M059J (cell line): Measurements from ENCODE around the gene KDSR. TPM values are rescaled to one million over a fixed set of nuclear protein-coding genes. Genes with fewer than 3 reads are reported as not detected.
A peak's percentile ranks its signal among the peaks of the same experiment; 100 is the strongest.
"Not testable (repeated sequence)": the region's sequence is repeated elsewhere in the genome, so short reads cannot be mapped to it uniquely, and the experiment has no call there.

Experiments
- DNase-seq: peaks from one replicate; pipeline ENCODE4 v3.0.0-alpha.2; 2012; ENCODE audit warnings: low read depth
- total RNA-seq: library from RNA; depleted of rRNA; stranded (reverse); fragments of >200 nt; shearing (Covaris generic); gene quantifications from 2 replicates; pipeline ENCODE4 v1.2.3, GENCODE V29; 2014

The KDSR gene
- total RNA-seq, 1 experiment from 2014 or later, result 57.8 TPM

DNA sequence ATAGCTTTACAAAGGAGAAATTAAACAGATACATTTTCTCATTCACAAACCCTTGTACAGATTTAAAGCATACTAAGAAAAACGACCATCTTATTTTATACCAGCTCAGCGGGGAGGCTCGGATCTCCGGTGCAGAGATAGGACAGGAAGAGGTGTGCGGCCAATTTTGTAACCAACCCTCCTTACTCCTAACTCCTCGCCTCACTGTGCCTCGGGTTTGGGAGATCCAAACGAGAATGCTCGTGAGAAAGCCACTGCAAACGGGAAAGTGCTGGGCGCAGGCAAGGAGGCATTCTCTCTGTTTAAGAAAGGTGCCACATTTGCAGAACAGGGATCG, 1.2 kb downstream of the KDSR start:
- DNase-seq, result no peak

DNA sequence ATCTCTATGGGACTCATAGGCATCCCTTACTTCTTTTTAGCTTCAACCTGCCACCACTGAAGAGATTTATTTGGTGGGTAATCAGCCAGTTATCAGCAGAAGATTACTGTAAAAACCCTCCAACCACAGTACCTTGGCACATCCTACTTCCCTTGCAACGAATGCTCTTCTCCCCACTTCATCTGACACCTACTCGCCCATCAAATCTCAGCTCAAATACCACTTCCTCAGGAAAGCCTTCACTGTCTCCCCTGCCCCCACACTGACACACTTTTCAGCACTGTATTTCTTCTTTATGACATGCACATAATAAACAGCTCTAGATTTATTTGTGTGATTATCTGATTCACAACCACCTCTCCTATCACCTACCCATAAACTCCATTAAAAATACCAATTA, 3.1 kb downstream of the KDSR start:
- DNase-seq, result no peak

DNA sequence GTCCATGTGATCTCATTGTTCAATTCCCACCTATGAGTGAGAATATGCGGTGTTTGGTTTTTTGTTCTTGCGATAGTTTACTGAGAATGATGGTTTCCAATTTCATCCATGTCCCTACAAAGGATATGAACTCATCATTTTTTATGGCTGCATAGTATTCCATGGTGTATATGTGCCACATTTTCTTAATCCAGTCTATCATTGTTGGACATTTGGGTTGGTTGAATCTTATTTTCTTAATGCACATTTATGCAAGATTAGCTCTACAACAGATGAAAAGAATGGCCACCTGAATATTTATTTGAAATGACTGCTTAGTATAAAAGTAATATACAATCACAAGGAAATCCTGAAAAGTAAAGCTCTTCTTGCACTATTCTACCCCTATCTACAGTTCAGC, 3.6 kb downstream of the KDSR start:
- not testable (repeated sequence) for DNase-seq

DNA sequence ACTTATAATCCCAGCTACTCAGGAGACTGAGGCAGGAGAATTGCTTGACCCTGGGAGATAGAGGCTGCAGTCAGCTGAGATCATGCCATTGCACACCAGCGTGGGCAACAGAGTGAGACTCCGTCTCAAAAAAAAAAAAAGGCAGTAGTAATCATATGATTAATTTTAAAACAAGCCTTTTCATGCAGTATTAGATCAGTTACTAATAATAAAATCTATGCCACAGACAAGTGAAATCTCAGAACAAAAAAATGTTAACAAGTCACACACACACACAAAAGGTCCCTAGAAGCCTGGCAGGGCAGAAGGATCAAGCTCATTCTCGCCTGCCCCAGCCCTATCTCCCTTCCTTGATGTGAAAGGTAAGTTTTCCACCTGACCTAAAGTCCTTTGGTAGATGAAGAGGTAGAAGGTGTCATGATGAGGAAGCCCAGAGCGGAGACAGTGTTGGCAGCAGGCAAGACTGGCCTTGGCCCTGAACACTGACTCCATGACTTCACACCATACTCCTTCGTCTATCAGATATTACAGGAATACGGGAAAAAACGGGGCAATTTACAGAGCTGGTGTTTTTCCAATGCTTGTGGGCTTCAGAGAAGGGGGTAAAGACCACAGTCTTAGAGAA, 10.6 kb downstream of the KDSR start:
- no peak for DNase-seq

DNA sequence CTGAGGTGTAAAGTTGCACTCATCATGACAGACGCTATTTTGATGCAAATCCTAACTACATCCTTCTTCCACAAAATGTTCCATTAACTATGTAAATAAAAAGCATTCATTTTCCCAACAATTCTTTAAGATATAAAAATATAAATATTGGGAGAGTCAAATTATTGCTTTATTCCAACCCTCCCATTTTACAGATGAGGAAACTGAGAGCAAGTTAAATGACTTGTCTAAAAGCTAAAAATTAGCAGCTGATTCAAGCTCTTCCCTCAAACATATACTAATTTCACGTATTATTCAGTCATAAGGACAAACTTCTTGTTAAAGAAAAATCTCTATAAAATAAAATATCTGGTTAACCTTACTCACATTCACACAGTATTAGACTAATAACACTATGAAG, 16.8 kb downstream of the KDSR start:
- no peak for DNase-seq

DNA sequence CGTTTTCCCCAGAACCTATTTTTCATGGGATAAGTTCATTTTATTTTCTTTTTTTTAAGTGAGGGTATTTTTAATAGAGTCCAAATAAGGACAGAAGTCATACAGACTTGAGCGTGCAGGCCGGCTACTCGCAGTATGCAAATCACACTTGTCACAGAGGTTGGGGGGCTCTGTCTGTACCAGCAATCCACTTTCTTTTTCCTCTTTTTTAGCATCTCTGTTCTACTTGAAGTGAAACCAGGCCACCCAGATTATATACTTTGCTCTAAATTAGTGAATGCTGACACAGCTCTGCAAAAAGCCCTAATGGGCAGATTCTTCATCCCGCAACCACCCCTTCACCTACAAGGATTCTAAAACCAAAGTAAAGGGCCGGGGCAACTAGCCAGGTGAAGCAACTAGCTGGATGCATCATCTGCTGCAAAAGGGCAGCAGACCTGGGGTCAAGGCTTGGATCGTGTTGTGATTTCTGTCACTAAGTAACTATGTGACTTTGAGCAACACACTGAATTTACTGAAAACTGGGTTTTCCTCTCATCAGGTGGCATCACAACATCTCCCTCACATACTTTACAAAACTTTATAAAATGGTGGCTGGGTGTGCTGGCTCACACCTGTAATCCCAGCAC, 18.4 kb downstream of the KDSR start:
- no peak for DNase-seq

DNA sequence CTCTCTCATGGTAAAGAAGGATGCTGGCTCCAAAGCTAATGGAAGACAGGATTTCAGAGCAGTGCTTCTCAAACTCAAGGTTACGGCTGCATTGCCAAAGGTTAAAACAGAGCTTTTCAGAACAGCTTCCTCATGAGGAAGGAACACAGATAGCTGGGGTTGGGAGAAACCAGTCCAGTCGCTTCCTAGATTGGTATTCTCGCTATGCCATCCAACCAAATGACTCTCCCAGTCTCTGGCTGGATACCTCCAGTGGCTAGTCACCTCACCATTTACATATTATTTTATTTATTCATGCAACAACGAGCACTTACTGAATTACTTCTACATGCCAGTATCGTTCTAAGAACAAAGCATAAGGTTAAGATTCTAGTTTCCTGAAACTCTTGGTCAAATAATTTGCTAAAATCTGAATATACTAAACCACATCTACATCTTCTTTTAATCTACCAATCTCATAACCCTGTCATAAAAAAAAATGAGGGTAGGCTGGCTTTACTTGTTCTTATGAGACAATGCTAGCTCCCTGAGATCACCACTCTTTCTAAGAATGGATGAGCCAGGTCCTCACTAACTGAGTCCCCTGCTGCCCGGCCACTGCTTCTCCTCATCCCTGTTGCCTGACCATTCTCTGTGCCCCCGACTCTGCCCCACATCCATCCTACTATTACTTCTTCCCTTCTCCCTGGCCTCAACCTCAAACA, 20.4 kb downstream of the KDSR start:
- DNase-seq, result no peak

DNA sequence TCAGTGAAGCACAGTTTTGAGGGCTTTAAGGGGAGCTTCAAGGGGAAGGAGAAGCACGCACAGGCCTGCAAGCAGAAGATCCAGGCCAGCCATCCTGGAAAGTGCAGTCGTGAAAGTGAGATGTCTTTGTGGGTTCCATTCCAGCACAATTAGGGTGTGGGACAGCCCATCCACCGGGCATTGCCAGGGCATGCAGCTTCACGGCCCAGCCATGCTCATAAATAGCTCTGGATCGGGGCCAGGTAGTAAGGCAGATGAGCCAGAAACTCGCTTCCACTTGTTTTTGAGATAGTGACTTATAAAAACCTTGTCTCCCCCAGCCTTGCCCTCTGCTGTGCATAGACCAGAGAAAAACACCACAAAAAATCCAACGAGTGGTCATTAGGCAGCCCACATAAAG, 21.0 kb downstream of the KDSR start:
- DNase-seq, result no peak

DNA sequence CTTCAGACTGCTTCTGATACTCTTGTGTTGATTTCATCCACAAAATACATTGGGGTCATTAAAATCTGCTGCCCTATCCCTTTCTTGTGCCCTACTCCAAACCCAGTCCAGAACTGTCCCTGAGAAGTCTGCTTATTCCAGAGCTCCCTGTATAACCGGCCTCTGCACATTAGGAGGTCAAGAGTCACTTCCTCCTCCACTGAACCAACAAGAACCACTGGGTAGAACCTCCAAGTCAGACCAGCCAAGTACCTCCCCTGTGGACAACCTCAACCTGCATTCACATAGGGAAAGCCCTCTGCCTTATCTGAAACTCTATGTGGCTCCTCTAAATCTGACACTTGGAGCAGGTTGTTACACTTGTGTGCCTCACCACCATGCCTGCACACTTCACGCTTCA, 22.1 kb downstream of the KDSR start:
- no peak for DNase-seq

DNA sequence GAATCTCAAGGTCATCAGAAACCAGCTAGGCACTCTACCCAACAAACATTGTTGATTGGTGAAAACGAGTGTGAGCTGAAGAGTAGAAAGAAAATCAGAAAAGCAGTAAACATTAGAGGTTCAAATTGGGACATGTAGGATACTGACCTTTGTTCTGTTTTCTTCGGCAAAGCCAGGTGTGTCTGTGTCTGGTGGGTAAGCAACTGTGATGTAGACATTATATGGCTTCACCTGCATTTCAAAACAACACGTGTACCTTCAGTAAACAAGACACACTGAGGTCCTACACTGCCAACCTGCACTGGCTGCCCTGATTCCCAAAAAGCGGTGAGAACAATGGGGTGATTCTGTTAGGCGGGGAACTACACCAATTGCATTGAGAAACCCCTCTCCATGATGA, 22.7 kb downstream of the KDSR start:
- DNase-seq, result no peak

DNA sequence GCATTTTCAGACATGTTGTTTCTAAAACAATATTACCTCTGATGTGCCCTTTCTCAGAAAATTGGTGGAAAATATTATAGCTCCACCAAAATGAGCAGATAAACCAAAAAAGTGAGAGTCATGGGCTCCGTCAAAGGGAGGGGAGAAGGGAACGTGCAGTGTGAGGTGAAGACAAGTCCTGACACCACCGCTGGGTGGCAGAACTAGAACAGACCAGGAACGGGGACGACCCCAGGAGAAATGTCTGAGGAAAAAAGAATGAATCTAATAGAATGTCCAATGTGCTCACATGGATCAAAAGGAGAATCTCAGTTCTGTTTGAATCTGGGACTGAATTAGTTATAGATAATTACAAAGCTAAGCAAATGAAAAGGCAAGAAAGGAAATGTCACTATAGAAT, 24.8 kb downstream of the KDSR start:
- DNase-seq, result no peak

DNA sequence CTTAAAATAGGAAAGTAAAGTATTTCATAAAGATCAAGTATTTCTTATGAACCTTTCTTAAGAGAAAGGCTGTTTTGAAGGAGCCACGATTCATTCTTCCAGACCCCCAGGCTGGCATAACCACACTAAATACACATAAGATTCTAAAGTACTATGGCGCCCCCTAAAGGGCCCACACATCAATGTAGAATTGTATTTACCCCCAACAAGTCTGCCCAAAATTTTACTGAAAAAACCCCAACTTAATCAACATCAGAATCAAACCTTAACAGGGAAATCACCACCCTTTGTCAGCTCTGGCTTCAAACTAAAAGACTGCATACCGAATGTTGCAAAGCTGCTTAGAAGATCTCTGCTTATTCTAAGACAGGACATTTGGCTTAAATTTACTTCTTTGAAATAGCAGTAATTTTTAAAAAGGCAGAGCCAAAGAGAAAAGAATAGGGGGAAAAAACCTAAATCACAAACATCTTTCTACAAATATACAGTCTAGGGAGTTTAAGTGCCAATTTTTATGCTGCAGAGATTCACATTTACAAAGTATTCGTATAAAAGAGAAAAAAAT, 27.0 kb downstream of the KDSR start:
- peak; percentile 34 for DNase-seq

DNA sequence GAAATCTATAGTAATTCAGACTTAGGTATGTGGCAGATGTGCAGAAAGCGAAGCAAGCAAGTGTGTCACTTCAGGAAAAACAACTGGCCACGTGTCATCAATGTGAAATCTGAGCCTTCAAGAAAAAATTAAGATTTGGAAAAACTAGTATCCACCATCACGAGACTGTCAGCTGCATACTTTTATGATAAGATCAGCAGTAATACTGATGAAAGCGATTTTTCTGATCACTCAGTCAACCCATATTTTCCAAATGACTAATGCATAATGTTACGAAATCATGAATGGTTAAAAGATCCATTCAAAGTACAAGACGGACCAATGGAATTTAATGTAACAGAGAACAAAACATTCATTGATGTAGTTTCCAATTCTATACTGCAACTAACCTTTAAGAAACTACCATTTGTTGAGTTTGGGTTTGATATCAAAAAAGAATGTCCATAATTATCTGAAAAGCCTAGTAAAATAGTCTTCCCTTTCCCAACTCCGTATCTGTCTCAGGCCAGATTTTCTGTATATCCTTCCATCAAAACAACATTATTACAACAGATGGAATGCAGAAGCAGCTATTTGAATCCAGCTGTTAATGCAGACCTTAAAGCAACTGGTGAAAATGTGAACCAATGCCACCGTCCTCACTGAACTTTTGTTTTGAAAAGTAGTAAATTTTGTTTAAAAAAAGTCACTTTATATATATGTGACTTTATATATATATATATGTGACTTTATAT, 30.5 kb downstream of the KDSR start:
- DNase-seq, result peak; percentile 78

DNA sequence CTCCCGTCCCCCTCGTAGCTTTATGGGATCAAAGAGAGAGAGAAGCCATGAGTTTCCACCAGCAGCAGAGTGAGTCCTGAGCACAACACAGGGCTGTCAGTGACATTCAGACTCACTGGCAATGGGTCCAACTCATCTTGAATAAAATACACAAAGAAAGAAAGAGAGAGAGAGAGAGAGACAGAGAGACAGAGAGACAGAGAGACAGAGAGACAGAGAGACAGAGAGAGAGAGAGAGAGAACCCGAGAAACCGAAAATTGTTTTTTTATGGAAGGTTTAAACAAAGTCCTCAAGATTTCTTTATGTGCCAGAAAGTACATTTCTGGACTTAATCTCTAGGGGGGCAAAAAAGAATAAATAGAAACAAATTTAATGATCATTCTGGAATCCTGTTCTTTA, 35.9 kb downstream of the KDSR start:
- DNase-seq, result no peak

DNA sequence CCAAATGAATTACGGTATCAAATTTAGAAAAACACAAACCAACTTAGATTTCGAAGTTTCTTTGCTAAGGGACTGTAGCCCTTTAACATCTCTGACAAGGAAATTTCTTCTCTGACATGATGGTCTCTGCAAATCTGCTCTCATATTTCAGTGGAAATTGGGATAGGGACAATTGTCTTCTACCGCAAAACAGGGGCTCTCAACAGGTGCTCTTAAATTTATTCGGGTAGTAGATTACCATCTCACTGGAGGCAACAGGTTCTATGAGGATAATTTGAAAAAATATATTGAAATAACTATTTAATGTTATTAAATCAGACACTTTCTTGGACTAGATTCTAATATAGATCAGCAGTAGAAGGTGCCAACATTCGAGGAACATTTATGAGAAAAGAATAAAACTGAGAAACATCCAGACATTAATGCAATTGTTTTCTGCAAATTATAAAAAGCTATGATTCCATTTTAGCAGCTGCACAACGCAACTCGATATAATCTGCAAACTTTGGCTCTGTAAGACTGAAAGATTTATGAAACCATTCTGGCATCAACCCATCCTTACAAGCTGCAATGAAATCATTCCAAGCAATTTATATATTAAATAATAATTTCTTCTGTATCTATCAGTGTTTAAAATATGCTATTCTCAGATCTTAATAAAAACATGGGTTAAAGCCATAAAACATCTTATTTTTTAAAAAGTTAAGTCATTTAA, 37.4 kb downstream of the KDSR start:
- no peak for DNase-seq

DNA sequence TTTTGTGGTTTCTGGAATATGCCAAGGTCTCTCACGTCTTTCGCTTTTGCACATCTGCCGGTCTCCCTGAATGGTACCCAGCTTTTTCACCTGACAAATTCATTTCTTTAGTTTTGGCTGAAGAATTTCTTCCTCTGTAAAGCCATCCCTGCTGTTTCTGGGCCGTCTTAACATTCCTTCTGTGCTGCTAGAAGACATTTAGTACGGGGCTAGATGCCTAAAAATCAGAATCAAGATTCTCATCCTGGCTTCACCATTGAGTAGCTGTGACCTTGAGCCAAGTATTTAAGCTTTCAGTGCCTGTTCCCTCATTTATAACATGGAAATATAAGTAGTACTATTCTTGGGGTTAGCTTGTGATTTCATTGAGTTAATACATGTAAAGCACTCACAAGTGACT, 41.0 kb downstream of the KDSR start:
- DNase-seq, result no peak

DNA sequence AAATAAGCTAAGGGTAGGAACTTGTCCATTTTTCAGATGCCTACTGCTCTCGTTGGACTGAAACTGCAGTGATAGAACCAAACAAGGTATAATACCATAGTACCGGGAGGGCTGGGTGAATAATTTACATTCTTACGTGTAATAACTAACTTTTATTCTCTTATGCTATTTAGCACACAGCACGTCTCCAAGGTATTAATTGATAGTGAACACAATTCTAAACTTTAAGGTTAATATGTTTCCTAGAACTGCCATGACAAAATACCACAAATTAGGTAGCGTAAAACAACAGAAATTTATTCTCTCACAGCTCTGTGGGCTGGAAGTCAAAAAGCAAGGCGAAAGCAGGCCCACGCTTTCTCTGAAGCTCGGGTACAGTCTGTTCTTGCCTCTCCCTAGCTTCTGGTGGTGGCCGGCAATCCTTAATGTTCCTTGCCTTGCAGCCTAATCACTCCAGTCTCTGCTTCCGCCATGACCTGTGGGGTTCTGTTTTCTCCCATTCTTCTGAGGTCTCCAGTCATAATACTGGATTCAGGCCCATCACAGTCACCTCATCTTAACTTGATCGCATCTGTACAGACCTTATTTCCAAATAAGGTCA, 41.8 kb downstream of the KDSR start:
- no peak for DNase-seq

DNA sequence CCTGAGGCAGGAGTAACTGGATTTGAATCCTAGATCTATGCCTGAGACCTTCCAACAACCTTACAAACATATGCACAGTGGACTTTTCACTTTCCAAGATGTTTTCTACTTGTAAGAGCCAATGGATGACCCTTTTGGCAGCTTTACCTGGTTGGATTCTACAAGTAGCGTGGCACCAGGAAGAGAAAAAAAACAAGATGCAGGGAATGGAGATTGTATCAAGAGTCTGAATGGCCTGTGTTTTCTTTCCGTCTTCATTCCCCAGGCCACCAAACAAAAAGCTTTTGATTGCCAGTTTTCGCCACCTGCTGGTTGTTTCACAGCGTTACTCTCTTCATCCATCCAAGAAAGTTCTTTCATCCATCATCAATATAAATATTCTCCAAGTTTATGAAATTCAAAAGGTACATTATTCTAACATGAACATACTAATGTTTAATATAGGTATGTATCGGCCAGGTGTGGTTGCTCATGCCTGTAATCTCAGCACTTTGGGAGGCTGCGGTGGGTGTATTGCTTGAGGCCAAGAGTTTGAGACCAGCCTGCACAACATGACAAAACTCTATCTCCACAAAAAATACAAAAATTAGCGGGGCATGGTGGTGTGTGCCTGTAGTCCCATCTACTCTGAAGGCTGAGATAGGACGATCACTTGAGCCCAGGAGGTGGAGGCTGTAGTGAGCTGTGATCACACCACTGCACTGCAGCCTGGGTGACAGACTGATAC, 43.9 kb downstream of the KDSR start:
- peak; percentile 74 for DNase-seq

DNA sequence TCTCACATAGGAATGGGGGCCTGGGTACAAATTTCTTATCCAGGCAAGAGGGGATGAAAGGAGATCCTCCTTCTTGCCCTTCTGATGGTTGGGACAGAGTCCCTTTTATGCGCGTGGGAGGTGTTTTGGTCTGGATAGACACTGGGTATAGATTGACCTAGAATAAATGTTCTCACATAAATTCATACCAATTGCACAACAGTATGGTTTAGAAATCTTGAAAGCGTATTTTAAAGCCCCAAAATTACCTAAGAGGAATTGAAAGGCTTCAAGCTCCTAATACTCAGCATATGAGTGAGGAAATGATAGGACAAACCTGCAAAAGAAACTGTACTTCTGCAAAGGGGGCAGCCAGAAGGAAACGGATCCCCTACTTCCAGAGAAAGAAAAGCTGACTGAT, 44.8 kb downstream of the KDSR start:
- no peak for DNase-seq

DNA sequence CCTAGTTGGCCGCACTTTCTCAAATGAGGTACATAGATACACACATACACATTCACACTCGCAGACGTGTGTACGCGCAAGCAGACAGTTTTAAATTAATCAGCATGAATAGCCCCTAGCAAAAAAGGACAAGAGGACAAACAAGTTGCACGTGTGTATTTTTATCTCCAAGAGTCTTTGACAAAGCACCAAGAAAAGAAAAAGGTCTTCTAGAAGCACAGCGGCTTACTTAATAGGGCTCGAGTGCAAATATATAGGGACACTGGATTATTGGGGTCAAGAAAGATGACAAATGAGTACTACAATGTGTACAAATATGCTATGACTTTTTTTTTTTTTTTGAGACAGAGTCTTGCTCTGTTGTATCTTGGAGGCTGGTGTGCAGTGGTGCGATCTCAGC, 45.7 kb downstream of the KDSR start:
- DNase-seq, result no peak

DNA sequence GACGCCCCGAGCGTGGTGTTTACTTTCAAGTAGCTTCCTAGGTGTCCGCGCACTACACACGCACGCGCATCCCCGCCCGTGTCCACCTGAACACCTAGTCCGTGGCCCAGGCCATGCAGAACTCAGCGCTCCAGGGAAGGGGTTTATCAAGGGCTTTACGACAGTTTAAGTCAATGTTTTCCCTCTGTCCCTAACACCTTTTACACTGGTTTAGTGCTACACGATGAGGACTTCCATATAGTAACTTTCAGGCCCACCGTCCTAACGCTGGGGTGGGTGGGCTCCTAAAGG, 46.1 kb downstream of the KDSR start:
- no peak for DNase-seq
